ENCODE data around the gene ERBB4. TPM values are rescaled to one million over a fixed set of nuclear protein-coding genes. Genes with fewer than 3 reads are reported as not detected.

The ERBB4 gene
- total RNA-seq (10 to 100 TPM in 1 of 7 donors, 1 to 10 TPM in 3, under 1 TPM in 3; 0.25 to 22.3 (median 1.3) TPM), polyA plus RNA-seq (1 to 10 TPM in 1 of 2 donors, under 1 TPM in 1; 0.08 to 1.2 TPM)
- long read RNA-seq, donor 1 = 0 reads
- long read RNA-seq, donor 2 = 0 reads
- long read RNA-seq, donor 3, full-length matches to known transcripts = 1 of 3 reads
- long read RNA-seq, donor 3, partial matches to known transcripts = 0 of 3 reads
- long read RNA-seq, donor 3, other reads (novel, unspliced or antisense) = 2 of 3 reads

DNA sequence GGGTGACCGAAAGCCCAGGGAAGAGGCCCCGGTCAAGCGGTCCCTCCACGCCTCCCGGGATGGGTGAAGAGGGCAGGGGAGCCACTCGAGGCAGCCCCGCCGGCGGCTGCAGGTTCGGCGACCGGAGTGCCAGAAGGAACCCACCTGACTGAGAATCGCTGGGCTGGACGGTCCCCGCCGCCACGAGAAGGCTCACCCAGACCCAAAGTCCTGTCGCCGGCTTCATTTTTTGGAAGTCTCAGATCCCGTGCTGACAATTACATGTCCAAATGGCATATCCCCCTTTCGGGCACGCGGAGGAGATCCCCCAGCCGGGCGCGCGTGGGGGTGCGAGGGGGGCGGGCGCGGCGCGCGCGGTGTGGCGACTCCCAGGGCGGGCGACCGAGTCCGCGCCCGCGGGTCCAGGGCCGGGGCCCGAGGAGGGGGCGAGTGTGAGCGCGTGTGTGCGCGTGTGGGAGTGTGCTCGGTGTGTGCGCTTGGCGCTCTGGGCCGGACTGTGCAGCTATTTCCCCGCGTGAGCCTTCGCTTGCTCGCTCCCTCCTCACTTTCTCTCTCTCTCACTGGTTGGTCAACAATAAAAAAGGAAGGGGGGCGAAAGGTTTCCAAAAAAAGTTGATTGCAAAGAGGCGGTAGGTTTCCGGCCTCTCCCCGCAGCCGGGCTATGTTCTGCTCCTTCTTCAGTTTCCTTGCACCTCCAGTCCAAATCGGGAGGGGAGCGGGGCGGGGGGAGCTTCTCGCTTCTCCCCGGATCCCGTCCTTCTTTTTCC lies at the start of gene ERBB4:
Gene ERBB4 (minus strand): TSS at position 498 of the 767 bp plus-strand sequence. CDS start 272 bp downstream, at position 226.
- H3K27ac ChIP-seq = no peak within 1 kb of the TSS
- DNase-seq = peak in 2 of 5 donors; percentile 17 to 38

GRCh38 chr2:212580117-212580516 lies 41.5 kb upstream of the ERBB4 start:
- no peak overlapping the region for H3K4me3 ChIP-seq
- H3K27me3 ChIP-seq = no peaks in the 10 kb centered on the region
- no peaks in the 10 kb centered on the region for H3K36me3 ChIP-seq
- no peaks in the 10 kb centered on the region for H3K9me3 ChIP-seq
- TF ChIP-seq EP300 (IDR thresholded peaks at IDR 0.05) (no peak), POLR2A (IDR thresholded peaks at IDR 0.05) (no peak), CTCF (IDR thresholded peaks at IDR 0.05) (no peak)
- no peak for DNase-seq
- WGBS, 3 donors = 34 to 58% (median 38%) methylated on average over 2 of the region's 2 CpGs
- intact Hi-C loops (cut with DNase I) = no loop called here
- no peak overlapping the region for H3K27ac ChIP-seq
- H3K4me1 ChIP-seq (ENCODE audit: insufficient read depth) = no peaks in the 10 kb centered on the region

More for the DNA sequence above, at the start of gene ERBB4:
- Histone ChIP-seq H3K36me3 (no peaks in the 10 kb centered on the region), H3K9me3 (no peaks in the 10 kb centered on the region), H3K27me3 (no peaks in the 10 kb centered on the region), H3K4me3 (peak within 1 kb of the TSS; percentile 47), H3K4me1 (ENCODE audit: insufficient read depth) (peaks cover 9% of the 10 kb centered on the region)
- TF ChIP-seq POLR2A (IDR thresholded peaks at IDR 0.05) = no peak
- no peak for TF ChIP-seq CTCF (IDR thresholded peaks at IDR 0.05)
- TF ChIP-seq EP300 (IDR thresholded peaks at IDR 0.05) = no peak
- 1 to 2% (median 1%) methylated on average over 41 to 69 of the region's 69 CpGs for WGBS, 3 donors
- intact Hi-C loops (cut with DNase I) = no loop called here

DNA sequence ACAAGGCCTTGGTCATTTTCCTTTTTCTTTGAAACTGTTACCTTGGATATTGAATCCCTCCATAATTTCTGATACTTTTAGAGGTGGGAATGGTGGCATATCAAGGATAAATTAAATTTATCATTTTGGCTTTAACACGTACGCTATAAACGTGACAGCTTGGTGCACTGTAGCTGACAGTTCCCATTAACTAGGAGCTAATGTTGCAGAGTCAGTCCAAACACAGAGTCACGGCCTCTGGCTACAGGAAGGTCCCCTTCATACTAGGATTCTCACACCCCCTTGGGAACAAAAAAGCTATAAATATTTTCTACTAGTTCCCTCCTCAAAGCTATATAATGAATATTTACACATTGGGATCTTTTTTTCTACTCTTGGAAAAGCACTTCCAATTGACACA lies 17.7 kb upstream of the ERBB4 start:
- 72 to 86% (median 75%) methylated on average over 4 of the region's 4 CpGs for WGBS, 3 donors
- no peak overlapping the region for H3K4me3 ChIP-seq
- intact Hi-C loops (cut with DNase I) = no loop called here
- no peaks in the 10 kb centered on the region for H3K36me3 ChIP-seq
- no peaks in the 10 kb centered on the region for H3K9me3 ChIP-seq
- no peak for DNase-seq
- TF ChIP-seq EP300 (IDR thresholded peaks at IDR 0.05) = no peak
- TF ChIP-seq POLR2A (IDR thresholded peaks at IDR 0.05) = no peak
- TF ChIP-seq CTCF (IDR thresholded peaks at IDR 0.05) = no peak
- no peak overlapping the region for H3K27ac ChIP-seq
- H3K27me3 ChIP-seq = no peaks in the 10 kb centered on the region
- no peaks in the 10 kb centered on the region for H3K4me1 ChIP-seq (ENCODE audit: insufficient read depth)

DNA sequence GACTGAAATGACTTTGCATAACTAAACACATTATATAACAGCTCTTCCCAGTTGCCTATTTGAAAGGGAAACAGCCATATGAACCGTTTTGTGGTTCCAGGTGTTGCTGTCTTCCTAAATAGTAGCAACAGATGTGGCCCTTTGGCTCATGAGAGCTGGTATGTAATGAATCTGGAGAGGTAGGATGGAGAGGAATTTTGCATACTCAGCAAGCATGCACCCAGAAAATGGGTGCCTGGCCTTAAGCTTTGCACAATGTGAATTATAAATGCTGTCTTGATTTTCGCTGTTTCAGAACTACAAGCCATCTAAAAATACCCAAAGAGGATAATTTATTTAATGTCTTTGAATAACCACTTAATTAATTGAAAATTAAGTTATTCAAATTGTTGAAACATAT lies 15.6 kb upstream of the ERBB4 start:
- WGBS, 3 donors = 63 to 74% (median 70%) methylated on average over 2 of the region's 2 CpGs
- no peaks in the 10 kb centered on the region for H3K4me1 ChIP-seq (ENCODE audit: insufficient read depth)
- no peak overlapping the region for H3K27ac ChIP-seq
- no peak overlapping the region for H3K4me3 ChIP-seq
- DNase-seq = no peak
- H3K9me3 ChIP-seq = no peaks in the 10 kb centered on the region
- no peaks in the 10 kb centered on the region for H3K36me3 ChIP-seq
- H3K27me3 ChIP-seq = no peaks in the 10 kb centered on the region
- intact Hi-C loops (cut with DNase I) = no loop called here
- TF ChIP-seq CTCF (IDR thresholded peaks at IDR 0.05) (no peak), POLR2A (IDR thresholded peaks at IDR 0.05) (no peak), EP300 (IDR thresholded peaks at IDR 0.05) (no peak)

Measured in ovary (tissue), 10 donors.